ENCODE data around the gene NRTN. TPM values are rescaled to one million over a fixed set of nuclear protein-coding genes. Genes with fewer than 3 reads are reported as not detected.

The NRTN gene
- total and polyA plus RNA-seq, 2 experiments from 2014 or later: 4.0 to 5.5 TPM

- H4K20me1 ChIP-seq (replicated peaks; ENCODE audit: insufficient read depth): peaks cover 3% of the 10 kb centered on the region; the same call in 1 of the 2 replicates
- H2AFZ ChIP-seq: no peak within 1 kb of the TSS
- peaks cover 33% of the 10 kb centered on the region for H3K36me3 Mint-ChIP-seq (ENCODE audit: low read depth)
- no peaks in the 10 kb centered on the region for H3K79me2 ChIP-seq (replicated peaks; ENCODE audit: insufficient read depth)
- H3K27me3 Mint-ChIP-seq (ENCODE audit: insufficient read depth, low read depth, poor library complexity): peaks cover 7% of the 10 kb centered on the region
- H3K4me2 ChIP-seq: no peak within 1 kb of the TSS
- H3K4me3 Mint-ChIP-seq: no peak within 1 kb of the TSS
- H3K4me3 ChIP-seq: no peak within 1 kb of the TSS
- no peaks in the 10 kb centered on the region for H3F3A ChIP-seq (replicated peaks; ENCODE audit: low read depth)
- no peaks in the 10 kb centered on the region for H3K4me1 ChIP-seq (ENCODE audit: insufficient read depth)
- DNase-seq (ENCODE audit: low spot score) (no peak), ATAC-seq (no peak)
- H3K9me3 Mint-ChIP-seq: no peaks in the 10 kb centered on the region; the same call in 2 of the 3 replicates
- no peak within 1 kb of the TSS for H3K27ac ChIP-seq (ENCODE audit: low read depth)
- TF ChIP-seq CREB1 (CRISPR knock-in tag; IDR thresholded peaks at IDR 0.05; ENCODE audit: low read depth) (no peak), JUNB (IDR thresholded peaks at IDR 0.05; ENCODE audit: unreplicated experiment) (no peak), ZNF331 (CRISPR knock-in tag; IDR thresholded peaks at IDR 0.05; ENCODE audit: low read depth) (no peak), ETS1 (IDR thresholded peaks at IDR 0.05) (no peak), CTCF (conservative IDR thresholded peaks at IDR 0.05; ENCODE audit: low read depth in 2 of 2) (no peak), POLR2AphosphoS5 (IDR thresholded peaks at IDR 0.05; ENCODE audit: low read depth) (no peak), ZNF114 (CRISPR knock-in tag; IDR thresholded peaks at IDR 0.05) (no peak), EZH2 (IDR thresholded peaks at IDR 0.05; ENCODE audit: low read depth, unreplicated experiment) (no peak), NANOG (IDR thresholded peaks at IDR 0.05; ENCODE audit: borderline replicate concordance) (no peak), ZNF462 (CRISPR knock-in tag; IDR thresholded peaks at IDR 0.05) (no peak), REST (IDR thresholded peaks at IDR 0.05; ENCODE audit: unreplicated experiment) (no peak), STAT1 (IDR thresholded peaks at IDR 0.05; ENCODE audit: unreplicated experiment) (no peak), EZH2phosphoT487 (IDR thresholded peaks at IDR 0.05; ENCODE audit: unreplicated experiment) (no peak)
- H3K27ac Mint-ChIP-seq: no peak within 1 kb of the TSS
- no peaks in the 10 kb centered on the region for H3K27me3 ChIP-seq (ENCODE audit: insufficient read depth)
- no peaks in the 10 kb centered on the region for H3K4me1 Mint-ChIP-seq
- H3K9me2 ChIP-seq (ENCODE audit: insufficient read depth): no peaks in the 10 kb centered on the region
- H3K36me3 ChIP-seq (ENCODE audit: insufficient read depth): no peaks in the 10 kb centered on the region
Observed at GRCh38 chr19:5784581-5785147, 20.2 kb upstream of the NRTN start, which contains the start of gene PRR22. TSS of gene PRR22 (minus strand) at chr19:5784746. CDS start at chr19:5784660, 86 bp downstream.
